HCT116 (cell line): ENCODE measurements around the gene CAMSAP1. TPM values are rescaled to one million over a fixed set of nuclear protein-coding genes. Genes with fewer than 3 reads are reported as not detected.

Experiments
- ATAC-seq: fragments of 200-7000 bp; cut with Tn5 transposase; 2 replicates; pipeline ENCODE4 v1.9.1; 2020; ENCODE audit warnings: mild to moderate bottlenecking, moderate library complexity
- BruUV-seq: library from RNA; stranded (reverse); fragments of 400-500 nt; replicated peaks from 2 replicates; lab custom pipeline; 2021; lab: Mats Ljungman, UMichigan
- CTCF ChIA-PET: fragments of 300-600 bp; sonication (Branson Sonifier 250); formaldehyde crosslinking; loops from one replicate; lab custom pipeline; 2021; ENCODE audit warnings: antibody characterized with exemption; lab: Charles Lee
- POLR2A ChIA-PET: fragments of 300-600, 350-600 bp; sonication (Branson Sonifier 250); formaldehyde crosslinking; loops from one replicate; lab custom pipeline; 2021; ENCODE audit warnings: antibody characterized with exemption; lab: Charles Lee
- RAD21 ChIA-PET, 2 experiments: fragments of 300-600 bp; sonication (Branson Sonifier 250); formaldehyde crosslinking; loops; one replicate each; lab custom pipeline; 2023; ENCODE audit warnings: low total read pairs in 2 of 2; ENCODE audit not compliant: uncharacterized antibody in 2 of 2, unreplicated experiment in 2 of 2, low non-redundant PET in 1 of 2; lab: Charles Lee
- DNase-seq: peaks from one replicate; pipeline ENCODE4 v3.0.0-alpha.2; 2010; ENCODE audit warnings: low read depth, low spot score
- H2AFZ ChIP-seq: fragments of 200-600 bp; shearing (Covaris generic), sonication (generic); 2 replicates; pipeline ENCODE4 v1.6.1; 2017; ENCODE audit warnings: low read depth, mixed run types, mixed read lengths, antibody characterized with exemption, low read length; ENCODE audit not compliant: poor library complexity, severe bottlenecking
- H3K27ac ChIP-seq: 2 replicates; pipeline ENCODE4 v1.5.1; 2012; ENCODE audit warnings: low read depth, low read length
- H3K27me3 ChIP-seq: fragments of 200-600 bp; sonication (generic); 2 replicates; pipeline ENCODE4 v1.6.1; 2016; ENCODE audit warnings: mixed run types, low read length, mixed read lengths; ENCODE audit not compliant: insufficient read depth
- H3K36me3 ChIP-seq, 2 experiments: fragments of 200-500 bp in 1 of 2; fragments of 200-600 bp in 1 of 2; sonication (Bioruptor generic) in 1 of 2; sonication (generic) in 1 of 2; 2 replicates each; pipeline versions ENCODE4 v1.5.1 to v1.6.1; 2014 to 2016; ENCODE audit warnings: low read length in 2 of 2, inconsistent platforms in 1 of 2, mixed read lengths in 1 of 2, mixed run types in 1 of 2; ENCODE audit not compliant: insufficient read depth in 2 of 2, control insufficient read depth in 1 of 2
- H3K4me1 ChIP-seq, 2 experiments: fragments of 200-600 bp in 1 of 2; sonication (generic) in 1 of 2; 2 replicates each; pipeline versions ENCODE4 v1.5.1 to v1.6.1; 2012 to 2017; ENCODE audit warnings: low read length in 2 of 2, inconsistent platforms in 1 of 2, mild to moderate bottlenecking in 1 of 2, mixed read lengths in 1 of 2, mixed run types in 1 of 2, moderate library complexity in 1 of 2; ENCODE audit not compliant: insufficient read depth in 2 of 2, control insufficient read depth in 1 of 2
- H3K4me2 ChIP-seq: fragments of 200-600 bp; sonication (generic); 2 replicates; pipeline ENCODE4 v1.6.1; 2017; ENCODE audit warnings: mixed run types, low read length, mixed read lengths
- H3K4me3 ChIP-seq, 2 experiments: fragments of 200-600 bp in 1 of 2; sonication (generic) in 1 of 2; replicated peaks in 1 of 2; 2 replicates each; pipeline ENCODE4 v1.5.1; 2011 to 2016; ENCODE audit warnings: low read length in 2 of 2, control low read depth in 1 of 2, low read depth in 1 of 2, mild to moderate bottlenecking in 1 of 2, mixed read lengths in 1 of 2, mixed run types in 1 of 2
- H3K79me2 ChIP-seq: fragments of 200-600 bp; sonication (generic); 2 replicates; pipeline ENCODE4 v1.6.1; 2017; ENCODE audit warnings: mild to moderate bottlenecking, mixed run types, low read length, moderate library complexity, mixed read lengths; ENCODE audit not compliant: insufficient read depth
- H3K9ac ChIP-seq: fragments of 200-600 bp; sonication (generic); 2 replicates; pipeline ENCODE4 v1.6.1; 2016; ENCODE audit warnings: low read length, mixed read lengths
- H3K9me2 ChIP-seq: fragments of 200-600 bp; sonication (generic), shearing (Covaris generic); 2 replicates; pipeline ENCODE4 v1.6.1; 2017; ENCODE audit warnings: mixed run types, mild to moderate bottlenecking, moderate library complexity; ENCODE audit not compliant: insufficient read depth
- H3K9me3 ChIP-seq, 2 experiments: fragments of 200-500 bp in 1 of 2; fragments of 200-600 bp in 1 of 2; sonication (Bioruptor generic) in 1 of 2; sonication (generic) in 1 of 2; 2 replicates each; pipeline ENCODE4 v1.6.1; 2014 to 2017; ENCODE audit warnings: low read length in 2 of 2, mixed read lengths in 2 of 2, inconsistent platforms in 1 of 2, low read depth in 1 of 2, mild to moderate bottlenecking in 1 of 2, mixed run types in 1 of 2, moderate library complexity in 1 of 2; ENCODE audit not compliant: control insufficient read depth in 1 of 2, insufficient read depth in 1 of 2
- H4K20me1 ChIP-seq: fragments of 200-600 bp; sonication (generic), shearing (Covaris generic); 2 replicates; pipeline ENCODE4 v1.6.1; 2017; ENCODE audit warnings: mixed run types, mild to moderate bottlenecking, moderate library complexity; ENCODE audit not compliant: insufficient read depth
- CBX3 ChIP-seq: IDR thresholded peaks from 2 replicates; pipeline ENCODE4 v1.6.1; 2012; ENCODE audit warnings: low read depth
- CEBPB ChIP-seq: IDR thresholded peaks from 2 replicates; pipeline ENCODE4 v1.6.1; 2012; ENCODE audit warnings: low read depth
- EGR1 ChIP-seq: IDR thresholded peaks from 2 replicates; pipeline ENCODE4 v1.6.1; 2012; ENCODE audit warnings: low read depth
- ELF1 ChIP-seq: IDR thresholded peaks from 2 replicates; pipeline ENCODE4 v1.6.1; 2012; ENCODE audit warnings: low read depth, borderline replicate concordance
- EZH2 ChIP-seq: fragments of 200-600 bp; sonication (generic); IDR thresholded peaks from 2 replicates; pipeline ENCODE4 v1.6.1; 2017; ENCODE audit warnings: antibody characterized with exemption, mixed run types
- EZH2phosphoT487 ChIP-seq: fragments of 200-600 bp; IDR thresholded peaks from 2 replicates; pipeline ENCODE4 v1.6.1; 2018; ENCODE audit warnings: antibody characterized with exemption, borderline replicate concordance
- FOSL1 ChIP-seq: IDR thresholded peaks from 2 replicates; pipeline ENCODE4 v1.6.1; 2012; ENCODE audit warnings: low read depth
- JUND ChIP-seq: IDR thresholded peaks from 2 replicates; pipeline ENCODE4 v1.6.1; 2012
- POLR2AphosphoS5 ChIP-seq: IDR thresholded peaks from 2 replicates; pipeline ENCODE4 v1.6.1; 2011; ENCODE audit warnings: mild to moderate bottlenecking, low read depth, low read length, moderate library complexity
- REST ChIP-seq: IDR thresholded peaks from 2 replicates; pipeline ENCODE4 v1.6.1; 2012; ENCODE audit warnings: low read depth
- SIN3A ChIP-seq: IDR thresholded peaks from 2 replicates; pipeline ENCODE4 v1.6.1; 2012; ENCODE audit warnings: low read depth
- SP1 ChIP-seq: IDR thresholded peaks from 2 replicates; pipeline ENCODE4 v1.6.1; 2012; ENCODE audit warnings: low read depth
- SRF ChIP-seq: IDR thresholded peaks from 2 replicates; pipeline ENCODE4 v1.6.1; 2012; ENCODE audit warnings: low read depth
- TCF7L2 ChIP-seq: IDR thresholded peaks from 2 replicates; pipeline ENCODE4 v1.7.0; 2011; ENCODE audit warnings: borderline replicate concordance, inconsistent platforms; ENCODE audit not compliant: insufficient read depth, insufficient read length; ENCODE audit errors: extremely low read depth
- YY1 ChIP-seq: IDR thresholded peaks from 2 replicates; pipeline ENCODE4 v1.6.1; 2011; ENCODE audit warnings: low read length, low read depth, moderate library complexity, mild to moderate bottlenecking; ENCODE audit not compliant: insufficient replicate concordance; ENCODE audit errors: extremely low read depth
- ZFX ChIP-seq: fragments of 450-650 bp; IDR thresholded peaks from 2 replicates; pipeline ENCODE4 v1.6.1; 2017
- ZNF274 ChIP-seq: fragments of 200-500 bp; sonication (Bioruptor generic); IDR thresholded peaks from 2 replicates; pipeline ENCODE4 v1.6.1; 2014; ENCODE audit warnings: mild to moderate bottlenecking, low read depth, low read length, inconsistent platforms
- intact Hi-C: fragments of 100-400 bp; cut with micrococcal nuclease; formaldehyde crosslinking; loops from 2 replicates; pipeline ENCODE4 v1.10.0; 2022
- total RNA-seq: library from RNA; stranded (reverse); gene quantifications from one replicate; pipeline ENCODE4 v1.2.1, GENCODE V29; 2021; ENCODE audit not compliant: unreplicated experiment
- TF ChIP-seq, protein P1 (sequence below): IDR thresholded peaks from 2 replicates; pipeline ENCODE4 v1.6.1; 2012
- TF ChIP-seq, protein P2 (sequence below), 3 experiments: fragments of 200-600 bp in 1 of 3; sonication (generic) in 1 of 3; IDR thresholded peaks in 2 of 3; conservative IDR thresholded peaks in 1 of 3; 2 replicates each; pipeline ENCODE4 v1.5.1; 2012 to 2017; ENCODE audit warnings: low read depth in 2 of 3, low read length in 2 of 3, antibody characterized with exemption in 1 of 3, borderline replicate concordance in 1 of 3, control low read depth in 1 of 3, mild to moderate bottlenecking in 1 of 3, mixed read lengths in 1 of 3, mixed run types in 1 of 3, moderate library complexity in 1 of 3; ENCODE audit not compliant: insufficient read depth in 1 of 3
- TF ChIP-seq, protein P3 (sequence below): IDR thresholded peaks from 2 replicates; pipeline ENCODE4 v1.6.1; 2011; ENCODE audit warnings: mild to moderate bottlenecking, low read length, moderate library complexity; ENCODE audit not compliant: insufficient replicate concordance; ENCODE audit errors: extremely low read depth

CAMSAP1 gene
- total RNA-seq, 1 experiment from 2014 or later, result 33.1 TPM

DNA sequence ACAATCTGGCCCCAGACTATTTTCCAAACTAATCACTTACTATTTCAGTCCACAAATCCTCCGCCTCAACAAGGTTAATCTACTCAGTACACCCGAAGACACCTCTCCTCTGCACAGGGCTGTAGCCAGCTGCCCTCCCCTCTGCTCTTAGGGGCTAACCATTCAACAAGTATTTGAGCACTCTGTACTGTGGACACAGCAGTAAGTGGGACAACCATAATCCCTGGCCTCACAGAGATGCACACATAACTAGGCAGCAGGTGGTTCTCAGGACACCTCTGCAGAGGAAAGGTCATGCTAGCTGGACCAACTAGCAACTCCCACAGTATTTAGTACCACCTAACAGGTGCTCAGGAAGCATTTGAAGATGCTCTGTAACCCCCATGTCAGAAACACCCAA lies 5.5 kb downstream of the CAMSAP1 start:
- ChIA-PET POLR2A (no interaction called here), CTCF (no interaction called here), RAD21 (no interaction called here)
- Histone ChIP-seq H3K9ac (no peak overlapping the region), H3K79me2 (peaks cover 98% of the 10 kb centered on the region), H3K4me2 (no peak overlapping the region), H4K20me1 (peaks cover 9% of the 10 kb centered on the region; the same call in 1 of the 2 replicates), H3K9me3 (peaks cover 0 to 6% of the 10 kb centered on the region in 2 experiments; a peak in 1 of 4 replicates), H3K27me3 (no peaks in the 10 kb centered on the region), H3K36me3 (peaks cover 0 to 13% of the 10 kb centered on the region in 2 experiments; a peak in 1 of 4 replicates), H3K27ac (no peak overlapping the region), H3K4me3 (no peak overlapping the region), H3K9me2 (no peaks in the 10 kb centered on the region), H3K4me1 (peaks cover 21 to 33% of the 10 kb centered on the region in 2 experiments), H2AFZ (no peak overlapping the region)
- no peak for TF ChIP-seq ZFX
- TF ChIP-seq SIN3A, result no peak
- TF ChIP-seq CBX3, result no peak
- TF ChIP-seq, protein P1, sequence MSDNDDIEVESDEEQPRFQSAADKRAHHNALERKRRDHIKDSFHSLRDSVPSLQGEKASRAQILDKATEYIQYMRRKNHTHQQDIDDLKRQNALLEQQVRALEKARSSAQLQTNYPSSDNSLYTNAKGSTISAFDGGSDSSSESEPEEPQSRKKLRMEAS, result no peak
- no peak for TF ChIP-seq REST
- no peak for TF ChIP-seq EGR1
- no peak for TF ChIP-seq EZH2
- no peak for TF ChIP-seq ZNF274
- TF ChIP-seq SRF, result no peak
- TF ChIP-seq JUND, result no peak
- no peak for TF ChIP-seq TCF7L2
- no peak for TF ChIP-seq CEBPB
- TF ChIP-seq ELF1, result no peak
- TF ChIP-seq SP1, result no peak
- no peak for TF ChIP-seq EZH2phosphoT487
- TF ChIP-seq, protein P2, sequence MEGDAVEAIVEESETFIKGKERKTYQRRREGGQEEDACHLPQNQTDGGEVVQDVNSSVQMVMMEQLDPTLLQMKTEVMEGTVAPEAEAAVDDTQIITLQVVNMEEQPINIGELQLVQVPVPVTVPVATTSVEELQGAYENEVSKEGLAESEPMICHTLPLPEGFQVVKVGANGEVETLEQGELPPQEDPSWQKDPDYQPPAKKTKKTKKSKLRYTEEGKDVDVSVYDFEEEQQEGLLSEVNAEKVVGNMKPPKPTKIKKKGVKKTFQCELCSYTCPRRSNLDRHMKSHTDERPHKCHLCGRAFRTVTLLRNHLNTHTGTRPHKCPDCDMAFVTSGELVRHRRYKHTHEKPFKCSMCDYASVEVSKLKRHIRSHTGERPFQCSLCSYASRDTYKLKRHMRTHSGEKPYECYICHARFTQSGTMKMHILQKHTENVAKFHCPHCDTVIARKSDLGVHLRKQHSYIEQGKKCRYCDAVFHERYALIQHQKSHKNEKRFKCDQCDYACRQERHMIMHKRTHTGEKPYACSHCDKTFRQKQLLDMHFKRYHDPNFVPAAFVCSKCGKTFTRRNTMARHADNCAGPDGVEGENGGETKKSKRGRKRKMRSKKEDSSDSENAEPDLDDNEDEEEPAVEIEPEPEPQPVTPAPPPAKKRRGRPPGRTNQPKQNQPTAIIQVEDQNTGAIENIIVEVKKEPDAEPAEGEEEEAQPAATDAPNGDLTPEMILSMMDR (IDR thresholded peaks at IDR 0.05 in 2 of 3, conservative IDR thresholded peaks at IDR 0.05 in 1 of 3; ENCODE audit: borderline replicate concordance in 1 of 3, insufficient read depth in 1 of 3, low read depth in 2 of 3, low read length in 2 of 3), result no peak
- TF ChIP-seq FOSL1, result no peak
- no peak for TF ChIP-seq YY1
- no peak for TF ChIP-seq POLR2AphosphoS5
- TF ChIP-seq, protein P3, sequence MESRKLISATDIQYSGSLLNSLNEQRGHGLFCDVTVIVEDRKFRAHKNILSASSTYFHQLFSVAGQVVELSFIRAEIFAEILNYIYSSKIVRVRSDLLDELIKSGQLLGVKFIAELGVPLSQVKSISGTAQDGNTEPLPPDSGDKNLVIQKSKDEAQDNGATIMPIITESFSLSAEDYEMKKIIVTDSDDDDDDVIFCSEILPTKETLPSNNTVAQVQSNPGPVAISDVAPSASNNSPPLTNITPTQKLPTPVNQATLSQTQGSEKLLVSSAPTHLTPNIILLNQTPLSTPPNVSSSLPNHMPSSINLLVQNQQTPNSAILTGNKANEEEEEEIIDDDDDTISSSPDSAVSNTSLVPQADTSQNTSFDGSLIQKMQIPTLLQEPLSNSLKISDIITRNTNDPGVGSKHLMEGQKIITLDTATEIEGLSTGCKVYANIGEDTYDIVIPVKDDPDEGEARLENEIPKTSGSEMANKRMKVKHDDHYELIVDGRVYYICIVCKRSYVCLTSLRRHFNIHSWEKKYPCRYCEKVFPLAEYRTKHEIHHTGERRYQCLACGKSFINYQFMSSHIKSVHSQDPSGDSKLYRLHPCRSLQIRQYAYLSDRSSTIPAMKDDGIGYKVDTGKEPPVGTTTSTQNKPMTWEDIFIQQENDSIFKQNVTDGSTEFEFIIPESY, result no peak
- DNase-seq (no peak), ATAC-seq (no peak)
- no TSS peak for BruUV-seq
- intact Hi-C loops, result no loop called here
